Endothelial cell of umbilical vein (primary cell): ENCODE measurements around the gene FAM53A. TPM values are rescaled to one million over a fixed set of nuclear protein-coding genes. Genes with fewer than 3 reads are reported as not detected.

Experiments used
- BruUV-seq: library from RNA; stranded (reverse); fragments of 400-500 nt; replicated peaks from 2 replicates; lab custom pipeline; 2021; lab: Mats Ljungman, UMichigan
- CTCF ChIA-PET: fragments of 300-600, 350-600 bp; sonication (Branson Sonifier 250); formaldehyde crosslinking; loops from one replicate; lab custom pipeline; 2021; ENCODE audit warnings: antibody characterized with exemption, inconsistent platforms; lab: Charles Lee
- POLR2A ChIA-PET: fragments of 300-600, 350-600 bp; sonication (Branson Sonifier 250); formaldehyde crosslinking; loops from one replicate; lab custom pipeline; 2021; ENCODE audit warnings: antibody characterized with exemption, inconsistent platforms; lab: Charles Lee
- DNase-seq: peaks from one replicate; pipeline ENCODE4 v3.0.0-alpha.2; 2011; ENCODE audit warnings: low read depth, low spot score
- FAIRE-seq: peaks from 2 replicates; lab custom pipeline; 2011; peaks lifted over from hg19 to GRCh38; lab: Jason Lieb, UNC
- H2AFZ ChIP-seq: 2 replicates; pipeline ENCODE4 v1.6.0; 2012; ENCODE audit warnings: low read depth, low read length, control low read depth, inconsistent platforms
- H3K27ac ChIP-seq: 2 replicates; pipeline ENCODE4 v1.5.1; 2011; ENCODE audit warnings: low read depth, mild to moderate bottlenecking, control low read depth, low read length, moderate library complexity; ENCODE audit not compliant: insufficient read depth
- H3K27me3 ChIP-seq, 2 experiments: 2 replicates each; pipeline versions ENCODE4 v1.6.0 to v1.6.1; 2011; ENCODE audit warnings: low read length in 2 of 2, mixed read lengths in 1 of 2; ENCODE audit not compliant: control insufficient read depth in 2 of 2, insufficient read depth in 2 of 2
- H3K36me3 ChIP-seq, 2 experiments: 2 replicates in 1 of 2; 3 replicates in 1 of 2; pipeline ENCODE4 v1.5.1; 2011; ENCODE audit warnings: low read length in 2 of 2, mild to moderate bottlenecking in 1 of 2, moderate library complexity in 1 of 2; ENCODE audit not compliant: control insufficient read depth in 2 of 2, insufficient read depth in 2 of 2; ENCODE audit errors: extremely low read depth in 1 of 2
- H3K4me1 ChIP-seq: 3 replicates; pipeline ENCODE4 v1.5.1; 2011; ENCODE audit warnings: mild to moderate bottlenecking, low read length; ENCODE audit not compliant: control insufficient read depth, insufficient read depth; ENCODE audit errors: extremely low read depth
- H3K4me2 ChIP-seq: 2 replicates; pipeline ENCODE4 v1.6.1; 2011; ENCODE audit warnings: low read length, control low read depth, mixed read lengths; ENCODE audit not compliant: insufficient read depth
- H3K4me3 ChIP-seq, 3 experiments: fragments of 200-600 bp in 1 of 3; sonication (generic), shearing (Covaris generic) in 1 of 3; replicated peaks in 1 of 3; 2 replicates each; pipeline ENCODE4 v1.5.1; 2011 to 2016; ENCODE audit warnings: control low read depth in 3 of 3, low read length in 3 of 3, mild to moderate bottlenecking in 2 of 3, inconsistent platforms in 1 of 3, low read depth in 1 of 3, moderate library complexity in 1 of 3; ENCODE audit not compliant: insufficient read depth in 1 of 3
- H3K79me2 ChIP-seq: 2 replicates; pipeline ENCODE4 v1.6.0; 2012; ENCODE audit warnings: low read length, inconsistent platforms; ENCODE audit not compliant: control insufficient read depth, insufficient read depth
- H3K9ac ChIP-seq: replicated peaks from 2 replicates; pipeline ENCODE3; 2011; ENCODE audit warnings: low read length, control low read depth; ENCODE audit not compliant: insufficient read depth; ENCODE audit errors: extremely low read depth
- H3K9me1 ChIP-seq: replicated peaks from 3 replicates; pipeline ENCODE4 v1.6.0; 2011; ENCODE audit warnings: mild to moderate bottlenecking, low read length; ENCODE audit not compliant: control insufficient read depth, insufficient read depth; ENCODE audit errors: extremely low read depth
- H3K9me3 ChIP-seq: replicated peaks from 2 replicates; pipeline ENCODE4 v1.5.1; 2012; ENCODE audit warnings: low read length, inconsistent platforms; ENCODE audit not compliant: control insufficient read depth, insufficient read depth
- H4K20me1 ChIP-seq: replicated peaks from 2 replicates; pipeline ENCODE3; 2011; ENCODE audit warnings: mild to moderate bottlenecking, low read length; ENCODE audit not compliant: control insufficient read depth, insufficient read depth; ENCODE audit errors: extremely low read depth
- EZH2 ChIP-seq: IDR thresholded peaks from 2 replicates; pipeline ENCODE4 v1.6.1; 2012; ENCODE audit warnings: borderline replicate concordance, low read depth, mild to moderate bottlenecking, moderate library complexity, low read length, inconsistent platforms; ENCODE audit not compliant: severe bottlenecking
- FOS ChIP-seq: IDR thresholded peaks from 2 replicates; pipeline ENCODE4 v1.6.1; 2011; ENCODE audit warnings: mild to moderate bottlenecking, low read length, moderate library complexity, borderline replicate concordance; ENCODE audit not compliant: insufficient read depth
- GATA2 ChIP-seq: IDR thresholded peaks from 2 replicates; pipeline ENCODE4 v1.7.0; 2011; ENCODE audit warnings: low read depth, mild to moderate bottlenecking, moderate library complexity, mixed read lengths, low read length; ENCODE audit not compliant: insufficient read length, insufficient read depth
- JUN ChIP-seq: IDR thresholded peaks from 2 replicates; pipeline ENCODE4 v1.6.1; 2011; ENCODE audit warnings: borderline replicate concordance, low read depth; ENCODE audit not compliant: insufficient read length, insufficient read depth
- MYC ChIP-seq: IDR thresholded peaks from one replicate; pipeline ENCODE4 v1.6.1; 2011; ENCODE audit warnings: mild to moderate bottlenecking, low read depth, low read length
- POLR2A ChIP-seq: IDR thresholded peaks from 2 replicates; pipeline ENCODE4 v1.6.1; 2012; ENCODE audit warnings: low read depth, mild to moderate bottlenecking, control low read depth, low read length
- POLR2AphosphoS5 ChIP-seq: IDR thresholded peaks from 2 replicates; pipeline ENCODE4 v1.6.1; 2012; ENCODE audit warnings: low read depth, mild to moderate bottlenecking, control low read depth, low read length, moderate library complexity; ENCODE audit not compliant: insufficient read depth
- dilution Hi-C: fragments of 300-500 bp; cut with MboI; formaldehyde crosslinking; loops from one replicate; pipeline ENCODE4 v1.15.0; 2019; ENCODE audit warnings: low sequenced_read_pairs; ENCODE audit not compliant: extremely low pct_ligation_motif_present
- intact Hi-C: fragments of 100-400 bp; cut with micrococcal nuclease; formaldehyde crosslinking; loops from one replicate; pipeline ENCODE4 v1.10.0; 2022
- polyA plus RNA-seq, 4 experiments: library from polyadenylated mRNA; depleted of rRNA in 3 of 4; stranded (reverse) in 3 of 4; unstranded in 1 of 4; fragments of >200 nt; gene quantifications; 2 replicates each; pipeline versions ENCODE4 v1.2.1 to v1.2.3, GENCODE V29; 2011 to 2012; ENCODE audit warnings: missing spikeins in 1 of 4
- total RNA-seq: library from RNA; stranded (reverse); gene quantifications from 2 replicates; pipeline ENCODE4 v1.2.3, GENCODE V29; 2021
- TF ChIP-seq, protein P1 (sequence below), 2 donors: IDR thresholded peaks; 1 replicate in 1 of 2; 2 replicates in 1 of 2; pipeline ENCODE4 v1.5.1; 2011; ENCODE audit warnings: low read length in 2 of 2, mild to moderate bottlenecking in 2 of 2, moderate library complexity in 2 of 2, control low read depth in 1 of 2, inconsistent platforms in 1 of 2, low read depth in 1 of 2; ENCODE audit not compliant: insufficient read depth in 1 of 2; ENCODE audit errors: extremely low read depth in 1 of 2
- TF ChIP-seq, protein P2 (sequence below): IDR thresholded peaks from 2 replicates; pipeline ENCODE4 v1.6.1; 2011; ENCODE audit not compliant: insufficient read depth, insufficient read length

The FAM53A gene
- total and polyA plus RNA-seq, 2 donors (not counting 3 experiments of a cell fraction or from before 2014, with no cell fraction given), result 1.3 to 1.7 TPM

DNA sequence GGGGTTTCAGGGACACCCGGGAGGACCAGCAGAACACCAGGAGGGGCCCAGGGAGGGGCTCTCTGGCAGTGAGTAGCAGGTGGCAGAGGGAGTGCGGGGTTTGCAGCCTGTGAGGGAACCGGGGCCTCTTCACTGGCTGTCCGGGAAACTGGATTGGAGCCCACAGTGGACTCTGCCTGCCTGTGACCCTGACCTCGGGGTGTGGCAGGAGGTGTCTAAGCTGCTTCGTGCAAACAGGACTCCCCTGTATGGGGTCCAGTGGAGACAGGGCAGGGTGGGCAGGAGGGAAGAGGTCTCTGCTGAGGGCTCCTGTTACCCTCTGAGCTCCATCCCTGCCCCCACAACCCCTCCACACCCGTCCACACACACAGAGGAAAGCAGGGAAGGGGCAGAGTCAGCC lies 50.1 kb downstream of the FAM53A start:
- dilution Hi-C loops, result no loop called here
- Histone ChIP-seq H3K27me3 (no peaks in the 10 kb centered on the region), H3K4me1 (no peaks in the 10 kb centered on the region), H3K9ac (no peak overlapping the region), H3K79me2 (no peaks in the 10 kb centered on the region), H3K4me3 (no peak overlapping the region), H3K27ac (no peak overlapping the region), H4K20me1 (no peaks in the 10 kb centered on the region), H3K36me3 (no peaks in the 10 kb centered on the region), H3K4me2 (no peak overlapping the region), H3K9me1 (no peaks in the 10 kb centered on the region), H2AFZ (no peak overlapping the region), H3K9me3 (no peaks in the 10 kb centered on the region)
- TF ChIP-seq JUN, result no peak
- TF ChIP-seq MYC, result no peak
- TF ChIP-seq GATA2, result no peak
- TF ChIP-seq POLR2A, result no peak
- no peak for TF ChIP-seq FOS
- TF ChIP-seq, protein P1, sequence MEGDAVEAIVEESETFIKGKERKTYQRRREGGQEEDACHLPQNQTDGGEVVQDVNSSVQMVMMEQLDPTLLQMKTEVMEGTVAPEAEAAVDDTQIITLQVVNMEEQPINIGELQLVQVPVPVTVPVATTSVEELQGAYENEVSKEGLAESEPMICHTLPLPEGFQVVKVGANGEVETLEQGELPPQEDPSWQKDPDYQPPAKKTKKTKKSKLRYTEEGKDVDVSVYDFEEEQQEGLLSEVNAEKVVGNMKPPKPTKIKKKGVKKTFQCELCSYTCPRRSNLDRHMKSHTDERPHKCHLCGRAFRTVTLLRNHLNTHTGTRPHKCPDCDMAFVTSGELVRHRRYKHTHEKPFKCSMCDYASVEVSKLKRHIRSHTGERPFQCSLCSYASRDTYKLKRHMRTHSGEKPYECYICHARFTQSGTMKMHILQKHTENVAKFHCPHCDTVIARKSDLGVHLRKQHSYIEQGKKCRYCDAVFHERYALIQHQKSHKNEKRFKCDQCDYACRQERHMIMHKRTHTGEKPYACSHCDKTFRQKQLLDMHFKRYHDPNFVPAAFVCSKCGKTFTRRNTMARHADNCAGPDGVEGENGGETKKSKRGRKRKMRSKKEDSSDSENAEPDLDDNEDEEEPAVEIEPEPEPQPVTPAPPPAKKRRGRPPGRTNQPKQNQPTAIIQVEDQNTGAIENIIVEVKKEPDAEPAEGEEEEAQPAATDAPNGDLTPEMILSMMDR (IDR thresholded peaks at IDR 0.05; ENCODE audit: extremely low read depth in 1 of 2, insufficient read depth in 1 of 2, low read depth in 1 of 2, low read length in 2 of 2), result no peak
- TF ChIP-seq POLR2AphosphoS5, result no peak
- TF ChIP-seq, protein P2, sequence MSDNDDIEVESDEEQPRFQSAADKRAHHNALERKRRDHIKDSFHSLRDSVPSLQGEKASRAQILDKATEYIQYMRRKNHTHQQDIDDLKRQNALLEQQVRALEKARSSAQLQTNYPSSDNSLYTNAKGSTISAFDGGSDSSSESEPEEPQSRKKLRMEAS, result no peak
- TF ChIP-seq EZH2, result no peak
- intact Hi-C loops, result no loop called here
- ChIA-PET POLR2A (no interaction called here), CTCF (no interaction called here)
- FAIRE-seq (no peak), DNase-seq (no peak)
- no TSS peak for BruUV-seq
